SJCRH30 (cell line): Measurements from ENCODE around the gene RHOF. TPM values are rescaled to one million over a fixed set of nuclear protein-coding genes. Genes with fewer than 3 reads are reported as not detected.

Source experiments
- DNase-seq, 2 experiments: peaks; one replicate each; pipeline ENCODE4 v3.0.0-alpha.2; 2015 to 2020
- H3K27ac ChIP-seq: fragments of 250-450 bp; sonication (Bioruptor Pico); 2 replicates; pipeline ENCODE4 v1.5.1; 2020; ENCODE audit warnings: mild to moderate bottlenecking, moderate library complexity
- H3K27me3 ChIP-seq: fragments of 250-450 bp; sonication (Bioruptor Pico); 2 replicates; pipeline ENCODE4 v1.5.1; 2020; ENCODE audit warnings: mild to moderate bottlenecking, moderate library complexity
- H3K36me3 ChIP-seq: fragments of 250-450 bp; sonication (Bioruptor Pico); 2 replicates; pipeline ENCODE4 v1.5.1; 2020; ENCODE audit warnings: mild to moderate bottlenecking, moderate library complexity
- H3K4me1 ChIP-seq: fragments of 250-450 bp; sonication (Bioruptor Pico); 2 replicates; pipeline ENCODE4 v1.5.1; 2020; ENCODE audit warnings: mild to moderate bottlenecking, moderate library complexity
- H3K4me3 ChIP-seq: fragments of 250-450 bp; sonication (Bioruptor Pico); 2 replicates; pipeline ENCODE4 v1.5.1; 2020; ENCODE audit warnings: mild to moderate bottlenecking, moderate library complexity
- H3K9me3 ChIP-seq: fragments of 250-450 bp; sonication (Bioruptor Pico); replicated peaks from 2 replicates; pipeline ENCODE4 v1.5.1; 2020; ENCODE audit warnings: mild to moderate bottlenecking, moderate library complexity
- total RNA-seq: library from RNA; depleted of rRNA; stranded (reverse); fragments of >200 nt; shearing (Covaris generic); gene quantifications from 2 replicates; pipeline ENCODE4 v1.2.3, GENCODE V29; 2014

RHOF gene
- total RNA-seq, 1 experiment from 2014 or later, result 5.2 TPM

DNA sequence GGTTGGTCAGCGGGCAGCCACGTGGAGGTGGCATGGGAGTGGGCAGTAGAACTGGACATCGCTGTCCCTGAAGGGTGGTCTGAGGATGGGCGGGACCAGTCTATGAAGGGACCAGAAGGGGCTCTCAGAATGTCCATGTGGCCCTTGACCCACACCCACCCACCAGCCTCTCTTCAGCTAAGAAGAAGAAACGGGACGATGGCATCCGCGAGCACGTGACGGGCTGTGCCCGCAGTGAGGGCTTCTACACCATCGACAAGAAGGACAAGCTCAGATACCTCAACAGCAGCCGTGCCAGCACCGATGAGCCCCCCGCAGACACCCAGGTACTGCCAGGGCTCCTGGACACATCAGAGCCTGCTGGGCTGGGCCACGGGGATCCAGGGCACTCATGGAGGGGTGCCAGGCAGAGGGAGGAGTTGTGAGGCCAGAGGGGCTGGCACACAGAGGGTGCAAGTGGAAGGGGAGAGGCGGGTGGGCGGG lies 31.6 kb upstream of the RHOF start:
- H3K9me3 ChIP-seq, result no peaks in the 10 kb centered on the region
- no peaks in the 10 kb centered on the region for H3K27me3 ChIP-seq
- no peaks in the 10 kb centered on the region for H3K4me1 ChIP-seq
- no peak for DNase-seq
- no peak overlapping the region for H3K4me3 ChIP-seq
- H3K36me3 ChIP-seq, result peaks cover 27% of the 10 kb centered on the region
- H3K27ac ChIP-seq, result no peak overlapping the region

DNA sequence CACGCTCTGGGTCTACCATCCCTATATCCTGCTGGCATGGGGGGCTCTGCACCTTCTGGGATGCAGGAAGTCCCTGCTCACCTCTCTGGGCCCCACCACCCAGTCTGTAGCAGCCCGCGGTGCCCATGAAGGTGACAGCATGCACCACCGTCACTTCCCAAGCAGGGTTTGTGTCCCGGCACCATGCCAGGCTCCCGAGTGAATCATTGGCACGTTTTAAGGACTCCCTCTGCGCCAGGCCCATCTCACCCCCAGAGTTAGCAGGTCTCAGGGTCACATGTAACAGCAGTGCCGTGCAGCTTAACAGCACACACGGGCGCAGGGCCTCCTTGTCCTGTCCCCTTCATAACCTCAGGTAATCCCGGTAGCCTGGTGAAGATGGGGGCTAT lies 30.2 kb upstream of the RHOF start:
- DNase-seq, result no peak
- no peaks in the 10 kb centered on the region for H3K9me3 ChIP-seq
- H3K36me3 ChIP-seq, result peaks cover 32% of the 10 kb centered on the region
- no peaks in the 10 kb centered on the region for H3K4me1 ChIP-seq
- H3K27me3 ChIP-seq, result no peaks in the 10 kb centered on the region
- no peak overlapping the region for H3K4me3 ChIP-seq
- no peak overlapping the region for H3K27ac ChIP-seq

DNA sequence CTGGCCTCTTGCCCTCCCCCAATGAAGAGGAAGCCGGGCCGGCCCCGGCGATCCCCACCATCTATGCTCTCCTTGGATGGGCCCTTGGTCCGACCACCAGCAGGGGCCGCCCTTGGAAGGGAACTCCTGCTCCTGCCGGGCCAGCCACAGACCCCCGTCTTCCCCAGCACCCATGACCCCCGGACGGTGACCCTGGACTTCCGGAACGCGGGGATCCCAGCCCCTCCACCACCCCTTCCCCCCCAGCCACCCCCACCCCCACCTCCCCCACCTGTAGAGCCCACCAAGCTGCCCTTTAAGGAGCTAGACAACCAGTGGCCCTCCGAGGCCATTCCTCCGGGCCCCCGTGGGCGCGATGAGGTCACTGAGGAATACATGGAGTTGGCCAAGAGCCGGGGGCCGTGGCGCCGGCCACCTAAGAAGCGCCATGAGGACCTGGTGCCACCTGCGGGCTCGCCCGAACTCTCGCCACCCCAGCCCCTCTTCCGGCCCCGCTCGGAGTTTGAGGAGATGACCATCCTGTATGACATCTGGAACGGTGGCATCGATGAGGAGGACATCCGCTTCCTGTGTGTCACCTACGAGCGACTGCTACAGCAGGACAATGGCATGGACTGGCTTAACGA lies 29.7 kb upstream of the RHOF start:
- H3K36me3 ChIP-seq, result peaks cover 35% of the 10 kb centered on the region
- no peaks in the 10 kb centered on the region for H3K27me3 ChIP-seq
- no peak overlapping the region for H3K27ac ChIP-seq
- no peaks in the 10 kb centered on the region for H3K9me3 ChIP-seq
- H3K4me3 ChIP-seq, result no peak overlapping the region
- DNase-seq, result no peak
- H3K4me1 ChIP-seq, result no peaks in the 10 kb centered on the region

DNA sequence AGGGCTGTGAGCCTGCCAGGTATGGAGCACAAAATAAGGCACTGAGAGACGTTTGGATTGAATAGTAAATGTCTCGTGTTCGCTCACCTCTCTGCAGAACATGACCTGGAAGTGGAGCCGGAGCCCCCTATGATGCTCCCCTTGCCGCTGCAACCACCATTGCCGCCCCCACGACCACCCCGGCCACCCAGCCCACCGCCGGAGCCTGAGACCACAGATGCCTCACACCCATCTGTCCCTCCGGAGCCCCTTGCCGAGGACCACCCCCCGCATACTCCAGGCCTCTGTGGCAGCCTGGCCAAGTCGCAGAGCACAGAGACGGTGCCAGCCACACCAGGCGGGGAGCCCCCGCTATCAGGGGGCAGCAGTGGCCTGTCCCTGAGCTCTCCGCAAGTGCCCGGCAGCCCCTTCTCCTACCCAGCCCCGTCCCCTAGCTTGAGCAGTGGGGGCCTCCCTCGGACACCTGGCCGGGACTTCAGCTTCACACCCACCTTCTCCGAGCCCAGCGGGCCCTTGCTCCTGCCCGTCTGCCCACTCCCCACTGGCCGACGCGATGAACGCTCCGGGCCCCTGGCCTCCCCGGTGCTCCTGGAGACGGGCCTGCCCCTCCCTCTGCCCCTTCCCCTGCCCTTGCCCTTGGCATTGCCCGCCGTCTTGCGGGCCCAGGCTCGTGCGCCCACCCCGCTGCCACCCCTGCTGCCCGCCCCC lies 29.1 kb upstream of the RHOF start:
- Histone ChIP-seq H3K27me3 (no peaks in the 10 kb centered on the region), H3K4me1 (no peaks in the 10 kb centered on the region), H3K27ac (no peak overlapping the region), H3K9me3 (no peaks in the 10 kb centered on the region), H3K36me3 (peaks cover 39% of the 10 kb centered on the region), H3K4me3 (no peak overlapping the region)
- DNase-seq, result no peak

DNA sequence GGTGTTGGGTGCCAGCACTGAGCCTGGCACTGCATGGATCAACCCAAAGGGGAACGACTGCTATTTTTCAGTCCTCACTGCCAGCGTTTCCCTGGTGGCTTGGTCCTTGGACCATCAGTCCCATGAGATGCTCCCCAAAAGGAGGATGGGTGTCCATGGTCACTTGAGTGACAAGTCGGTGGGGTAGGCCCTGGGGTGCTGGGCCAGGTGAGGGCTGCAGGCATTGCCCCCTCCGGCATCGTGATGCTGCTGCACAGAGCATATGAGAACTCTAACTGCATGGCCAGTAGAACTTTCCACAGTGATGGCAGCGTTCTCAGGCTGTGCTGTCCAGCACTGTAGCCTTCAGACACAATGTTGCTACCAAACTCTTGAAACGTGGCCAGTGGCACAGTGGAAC lies 26.6 kb upstream of the RHOF start:
- Histone ChIP-seq H3K27me3 (no peaks in the 10 kb centered on the region), H3K36me3 (peaks cover 42% of the 10 kb centered on the region), H3K4me1 (no peaks in the 10 kb centered on the region), H3K27ac (no peak overlapping the region), H3K9me3 (no peaks in the 10 kb centered on the region), H3K4me3 (no peak overlapping the region)
- DNase-seq, result no peak

DNA sequence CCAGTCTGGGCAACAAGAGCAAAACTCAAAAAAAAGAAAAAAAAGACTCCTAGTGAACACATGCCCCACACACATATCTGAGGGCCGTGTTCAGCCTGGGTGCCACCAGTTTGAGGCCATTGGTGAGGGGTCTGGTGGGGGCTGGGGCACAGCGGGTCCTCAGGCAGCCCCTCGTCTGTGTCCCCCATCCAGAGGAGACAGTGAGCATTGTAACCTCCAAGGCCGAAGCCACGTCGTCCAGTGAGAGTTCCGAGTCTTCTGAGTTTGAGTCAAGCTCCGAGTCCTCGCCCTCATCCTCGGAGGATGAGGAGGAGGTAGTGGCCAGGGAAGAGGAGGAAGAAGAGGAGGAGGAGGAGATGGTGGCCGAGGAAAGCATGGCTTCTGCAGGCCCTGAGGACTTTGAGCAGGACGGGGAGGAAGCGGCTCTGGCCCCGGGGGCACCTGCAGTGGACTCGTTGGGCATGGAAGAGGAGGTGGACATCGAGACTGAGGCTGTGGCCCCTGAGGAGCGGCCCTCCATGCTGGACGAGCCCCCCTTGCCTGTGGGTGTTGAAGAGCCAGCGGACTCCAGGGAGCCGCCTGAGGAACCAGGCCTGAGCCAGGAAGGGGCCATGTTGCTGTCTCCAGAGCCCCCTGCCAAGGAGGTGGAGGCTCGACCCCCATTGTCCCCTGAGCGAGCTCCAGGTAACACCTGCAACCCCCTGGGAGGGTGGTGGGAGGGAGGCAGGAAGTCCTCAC lies 25.9 kb upstream of the RHOF start:
- H3K4me1 ChIP-seq, result no peaks in the 10 kb centered on the region
- H3K36me3 ChIP-seq, result peaks cover 42% of the 10 kb centered on the region
- no peak overlapping the region for H3K4me3 ChIP-seq

DNA sequence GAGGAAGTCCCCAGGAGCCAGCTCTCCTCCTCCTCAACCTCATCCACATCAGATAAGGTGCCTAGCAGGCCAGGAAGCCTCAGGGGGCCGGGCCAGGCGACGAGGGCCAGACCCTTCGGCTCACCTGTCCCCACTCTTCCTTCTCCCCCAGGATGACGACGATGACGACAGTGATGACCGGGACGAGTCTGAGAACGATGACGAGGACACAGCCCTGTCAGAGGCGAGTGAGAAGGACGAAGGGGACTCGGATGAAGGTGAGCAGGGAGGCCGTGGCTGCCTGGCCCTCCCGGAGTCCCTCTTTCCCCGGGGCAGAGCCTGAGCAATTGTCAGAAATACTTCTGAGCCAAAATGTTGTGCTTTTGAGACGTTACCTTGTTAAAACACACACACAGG lies 24.2 kb upstream of the RHOF start:
- no peaks in the 10 kb centered on the region for H3K4me1 ChIP-seq
- no peaks in the 10 kb centered on the region for H3K9me3 ChIP-seq
- H3K36me3 ChIP-seq, result peaks cover 44% of the 10 kb centered on the region
- no peaks in the 10 kb centered on the region for H3K27me3 ChIP-seq
- no peak overlapping the region for H3K27ac ChIP-seq
- no peak for DNase-seq
- H3K4me3 ChIP-seq, result no peak overlapping the region

More for the DNA sequence above, 25.9 kb upstream of the RHOF start:
- Histone ChIP-seq H3K27ac (no peak overlapping the region), H3K27me3 (no peaks in the 10 kb centered on the region), H3K9me3 (no peaks in the 10 kb centered on the region)
- no peak for DNase-seq

DNA sequence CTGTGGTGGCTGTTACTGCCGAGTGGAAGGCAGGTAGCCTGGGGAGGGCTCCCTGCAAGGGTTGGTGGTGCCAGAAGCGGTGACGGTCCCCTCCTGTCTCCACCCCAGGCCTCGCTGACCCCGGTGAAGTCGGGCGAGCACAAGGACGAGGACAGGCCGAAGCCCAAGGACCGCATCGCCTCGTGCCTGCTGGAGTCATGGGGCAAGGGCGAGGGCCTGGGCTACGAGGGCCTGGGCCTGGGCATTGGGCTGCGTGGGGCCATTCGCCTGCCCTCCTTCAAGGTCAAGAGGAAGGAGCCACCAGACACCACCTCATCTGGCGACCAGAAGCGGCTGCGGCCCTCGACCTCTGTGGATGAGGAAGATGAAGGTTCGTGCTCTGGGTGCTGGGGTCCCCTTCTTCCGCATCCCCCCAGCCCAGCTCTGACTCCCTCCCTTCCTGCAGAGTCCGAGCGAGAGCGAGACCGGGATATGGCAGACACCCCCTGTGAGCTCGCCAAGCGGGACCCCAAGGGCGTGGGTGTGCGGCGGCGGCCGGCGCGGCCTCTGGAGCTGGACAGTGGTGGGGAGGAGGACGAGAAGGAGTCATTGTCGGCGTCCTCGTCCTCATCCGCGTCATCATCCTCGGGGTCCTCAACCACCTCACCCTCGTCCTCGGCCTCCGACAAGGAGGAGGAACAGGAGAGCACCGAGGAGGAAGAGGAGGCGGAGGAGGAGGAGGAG lies 23.6 kb upstream of the RHOF start:
- Histone ChIP-seq H3K9me3 (no peaks in the 10 kb centered on the region), H3K27me3 (no peaks in the 10 kb centered on the region), H3K4me3 (no peak overlapping the region), H3K27ac (no peak overlapping the region), H3K36me3 (peaks cover 39% of the 10 kb centered on the region), H3K4me1 (no peaks in the 10 kb centered on the region)
- no peak for DNase-seq

DNA sequence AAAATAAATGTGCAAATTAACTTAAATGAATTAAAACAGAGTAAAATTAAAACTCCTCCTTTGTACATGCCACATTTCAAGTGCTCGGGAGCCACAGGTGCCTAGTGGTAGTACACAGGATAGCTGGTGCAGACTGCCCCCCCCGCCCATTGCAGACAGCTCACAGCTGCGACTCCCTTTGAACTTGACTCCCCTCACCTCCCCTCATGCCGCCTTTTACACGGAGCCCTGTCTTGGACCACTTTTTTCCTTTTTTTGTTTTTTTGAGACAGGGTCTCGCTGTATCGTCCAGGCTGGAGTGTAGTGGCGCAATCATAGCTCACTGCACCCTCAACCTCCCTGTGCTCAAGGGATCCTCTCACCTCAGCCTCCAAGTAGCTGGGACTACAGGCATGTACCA lies 21.8 kb upstream of the RHOF start:
- H3K4me3 ChIP-seq, result no peak overlapping the region
- H3K9me3 ChIP-seq, result no peaks in the 10 kb centered on the region
- peaks cover 42% of the 10 kb centered on the region for H3K36me3 ChIP-seq
- no peak overlapping the region for H3K27ac ChIP-seq
- H3K4me1 ChIP-seq, result peaks cover 3% of the 10 kb centered on the region; the same call in 1 of the 2 replicates
- no peak for DNase-seq
- no peaks in the 10 kb centered on the region for H3K27me3 ChIP-seq

DNA sequence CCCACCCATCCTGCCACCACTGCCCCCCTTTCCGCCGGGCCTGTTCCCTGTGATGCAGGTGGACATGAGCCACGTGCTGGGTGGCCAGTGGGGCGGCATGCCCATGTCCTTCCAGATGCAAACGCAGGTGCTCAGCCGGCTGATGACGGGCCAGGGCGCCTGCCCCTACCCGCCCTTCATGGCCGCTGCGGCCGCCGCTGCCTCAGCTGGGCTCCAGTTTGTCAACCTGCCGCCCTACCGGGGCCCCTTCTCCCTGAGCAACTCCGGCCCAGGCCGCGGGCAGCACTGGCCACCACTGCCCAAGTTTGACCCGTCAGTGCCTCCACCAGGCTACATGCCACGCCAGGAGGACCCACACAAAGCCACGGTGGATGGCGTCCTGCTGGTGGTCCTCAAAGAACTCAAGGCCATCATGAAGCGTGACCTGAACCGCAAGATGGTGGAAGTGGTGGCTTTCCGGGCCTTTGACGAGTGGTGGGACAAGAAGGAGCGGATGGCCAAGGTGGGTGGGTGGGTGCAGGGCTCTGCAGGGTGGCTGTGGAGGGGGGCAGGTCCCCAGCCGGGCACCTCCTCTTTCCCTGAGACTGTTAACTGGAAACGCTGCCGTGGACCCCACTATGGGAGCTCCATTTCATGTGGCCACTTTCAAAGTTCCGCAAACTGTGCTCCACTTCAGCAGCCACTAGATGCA lies 21.1 kb upstream of the RHOF start:
- peaks cover 3% of the 10 kb centered on the region; the same call in 1 of the 2 replicates for H3K4me1 ChIP-seq
- H3K36me3 ChIP-seq, result peaks cover 36% of the 10 kb centered on the region
- H3K4me3 ChIP-seq, result no peak overlapping the region
- no peak for DNase-seq
- H3K27ac ChIP-seq, result no peak overlapping the region
- H3K27me3 ChIP-seq, result no peaks in the 10 kb centered on the region
- no peaks in the 10 kb centered on the region for H3K9me3 ChIP-seq

DNA sequence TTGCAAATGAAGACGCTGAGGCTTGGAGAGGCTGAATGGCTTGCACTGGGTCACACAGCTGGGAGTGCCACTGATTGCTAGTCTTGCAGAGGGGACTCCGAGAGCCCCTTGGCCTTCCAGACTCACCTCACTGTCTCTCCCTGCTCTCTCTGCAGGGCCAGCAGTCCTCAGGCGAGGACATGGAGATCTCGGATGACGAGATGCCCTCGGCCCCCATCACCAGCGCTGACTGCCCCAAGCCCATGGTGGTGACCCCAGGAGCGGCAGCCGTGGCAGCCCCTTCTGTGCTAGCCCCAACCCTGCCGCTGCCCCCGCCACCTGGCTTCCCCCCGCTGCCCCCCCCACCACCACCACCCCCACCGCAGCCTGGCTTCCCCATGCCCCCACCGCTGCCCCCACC lies 20.5 kb upstream of the RHOF start:
- H3K27ac ChIP-seq, result no peak overlapping the region
- no peaks in the 10 kb centered on the region for H3K27me3 ChIP-seq
- H3K4me3 ChIP-seq, result no peak overlapping the region
- H3K36me3 ChIP-seq, result peaks cover 38% of the 10 kb centered on the region
- H3K4me1 ChIP-seq, result peaks cover 3% of the 10 kb centered on the region; the same call in 1 of the 2 replicates
- no peak for DNase-seq
- H3K9me3 ChIP-seq, result no peaks in the 10 kb centered on the region

DNA sequence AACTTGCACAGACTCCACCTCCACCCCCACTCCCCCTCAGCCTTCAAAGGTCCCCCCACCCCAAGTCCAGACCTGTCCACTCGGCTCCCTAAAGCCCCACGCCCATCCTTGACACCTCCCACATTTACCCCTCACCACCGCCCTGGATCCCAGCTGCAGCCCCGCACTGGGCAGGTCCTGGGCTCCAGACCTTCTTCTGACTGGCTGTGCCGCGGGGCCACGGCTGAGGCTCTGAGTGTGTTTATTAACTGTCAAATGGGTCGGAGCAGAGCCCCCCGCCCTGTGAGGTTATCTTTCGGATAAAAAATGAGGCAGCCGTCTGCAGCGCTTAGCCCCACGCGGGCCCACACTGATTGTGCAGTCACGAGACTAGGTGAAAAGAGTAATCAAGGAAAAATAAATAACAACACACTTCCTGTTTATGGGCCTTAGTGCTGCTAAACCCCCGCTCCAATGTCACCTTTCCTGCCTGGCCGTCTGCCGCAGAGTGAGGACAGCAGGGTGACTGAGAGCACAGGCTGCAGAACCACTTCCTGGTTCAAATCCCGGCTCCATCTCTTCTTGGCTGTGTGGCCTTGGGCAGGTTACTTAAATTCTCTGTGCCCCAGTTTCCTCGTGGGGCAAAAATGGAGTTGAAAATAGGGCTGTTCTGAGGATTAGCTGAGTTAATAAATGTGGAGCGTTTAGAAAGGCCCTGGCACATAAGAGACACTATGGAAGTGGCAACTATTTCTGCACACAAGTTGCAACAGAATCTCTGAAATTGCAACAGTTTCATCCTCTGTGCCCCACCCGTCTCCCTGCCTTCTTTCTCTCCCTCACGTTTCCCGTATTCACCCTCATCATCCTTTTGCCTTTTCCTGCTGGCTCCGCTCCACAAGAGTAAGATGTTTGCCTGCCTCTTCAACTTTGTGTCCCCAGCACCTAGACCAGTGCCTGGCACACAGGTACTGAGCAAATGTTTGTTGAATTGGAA lies 19.7 kb upstream of the RHOF start:
- no peak for DNase-seq
- Histone ChIP-seq H3K36me3 (peaks cover 36% of the 10 kb centered on the region), H3K9me3 (no peaks in the 10 kb centered on the region), H3K4me1 (peaks cover 3% of the 10 kb centered on the region; the same call in 1 of the 2 replicates), H3K27ac (no peak overlapping the region), H3K4me3 (no peak overlapping the region), H3K27me3 (no peaks in the 10 kb centered on the region)

DNA sequence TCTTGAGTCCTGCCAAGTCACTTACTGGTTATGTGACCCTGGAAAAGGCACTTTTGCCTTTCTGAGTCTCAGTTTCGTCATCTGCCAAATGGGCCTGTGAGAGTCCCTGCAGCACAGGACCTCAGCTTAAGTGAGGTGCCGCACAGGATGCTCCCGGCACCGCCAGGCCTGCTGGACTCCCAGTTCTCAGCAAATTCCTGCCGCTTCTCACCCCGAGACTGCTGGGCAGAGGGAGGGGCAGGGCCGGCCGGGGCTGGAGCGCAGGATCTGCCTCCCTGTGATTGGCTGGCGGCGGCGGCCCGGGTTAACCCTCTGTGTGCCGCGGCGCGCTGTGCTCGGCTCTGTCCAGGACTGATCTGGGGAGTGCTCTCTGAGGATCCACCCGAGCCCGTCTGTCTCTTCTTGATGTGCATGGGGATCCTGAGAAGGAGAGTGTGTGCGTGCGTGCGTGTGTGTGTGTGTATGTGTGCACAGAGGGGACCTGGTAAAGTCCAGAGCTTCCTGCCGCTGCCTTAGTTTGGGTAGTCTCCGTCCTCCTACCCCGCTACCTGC lies 18.9 kb upstream of the RHOF start:
- no peak for DNase-seq
- peaks cover 3% of the 10 kb centered on the region; the same call in 1 of the 2 replicates for H3K4me1 ChIP-seq
- H3K9me3 ChIP-seq, result no peaks in the 10 kb centered on the region
- no peak overlapping the region for H3K4me3 ChIP-seq
- H3K27me3 ChIP-seq, result no peaks in the 10 kb centered on the region
- no peak overlapping the region for H3K27ac ChIP-seq
- H3K36me3 ChIP-seq, result peaks cover 30% of the 10 kb centered on the region
